HepG2 (cell line): Measurements from ENCODE around the gene CUL9. TPM values are rescaled to one million over a fixed set of nuclear protein-coding genes. Genes with fewer than 3 reads are reported as not detected.

Experiments
- BORCS8-MEF2B ChIP-seq: sonication (generic); formaldehyde crosslinking; IDR thresholded peaks from 2 replicates; pipeline ENCODE4 v1.8.0; 2022; ENCODE audit warnings: mild to moderate bottlenecking, missing genetic modification reagents
- ELF4 ChIP-seq: sonication (generic); formaldehyde crosslinking; IDR thresholded peaks from 2 replicates; pipeline ENCODE4 v1.5.0; 2020; ENCODE audit warnings: missing genetic modification reagents, mild to moderate bottlenecking, moderate library complexity, borderline replicate concordance
- GPN1 ChIP-seq: sonication (generic); formaldehyde crosslinking; IDR thresholded peaks from 2 replicates; pipeline ENCODE4 v1.5.1; 2020; ENCODE audit warnings: missing genetic modification reagents, borderline replicate concordance
- POLR2AphosphoS5 ChIP-seq: IDR thresholded peaks from 2 replicates; pipeline ENCODE4 v1.6.1; 2012; ENCODE audit warnings: low read depth, low read length
- ZBTB38 ChIP-seq: sonication (generic); formaldehyde crosslinking; IDR thresholded peaks from 2 replicates; pipeline ENCODE4 v1.5.1; 2020; ENCODE audit warnings: mild to moderate bottlenecking, missing genetic modification reagents
- ZFY ChIP-seq: sonication (generic); formaldehyde crosslinking; IDR thresholded peaks from 2 replicates; pipeline ENCODE4 v1.4.0; 2020; ENCODE audit warnings: missing genetic modification reagents
- ZNF124 ChIP-seq: sonication (generic); formaldehyde crosslinking; IDR thresholded peaks from 2 replicates; pipeline ENCODE4 v1.4.0; 2020; ENCODE audit warnings: missing genetic modification reagents
- ZNF607 ChIP-seq: sonication (generic); formaldehyde crosslinking; IDR thresholded peaks from 2 replicates; pipeline ENCODE4 v1.5.1; 2020; ENCODE audit warnings: missing genetic modification reagents, mild to moderate bottlenecking, borderline replicate concordance
- polyA plus RNA-seq, 8 experiments: library from polyadenylated mRNA; depleted of rRNA in 3 of 8; stranded (reverse) in 7 of 8; unstranded in 1 of 8; fragments of >200 nt; fragmentation: Illumina TruSeq in 4 of 8; extraction: Trizol in 4 of 8; gene quantifications; 2 replicates each; pipeline versions ENCODE4 v1.2.1 to v1.2.3, GENCODE V29; 2011 to 2016; ENCODE audit warnings: low read depth in 4 of 8, missing spikeins in 1 of 8, mixed read lengths in 1 of 8; ENCODE audit not compliant: insufficient read depth in 1 of 8
- total RNA-seq, 5 experiments: library from RNA; depleted of rRNA; stranded (reverse); fragments of >200 nt; fragmentation: Illumina TruSeq; extraction: Trizol; gene quantifications; 2 replicates each; pipeline ENCODE4 v1.2.3, GENCODE V29; 2016; ENCODE audit warnings: low read depth in 1 of 5
- TF ChIP-seq, protein P1 (sequence below): sonication (generic); formaldehyde crosslinking; IDR thresholded peaks from 2 replicates; pipeline ENCODE4 v1.4.0; 2020; ENCODE audit warnings: mild to moderate bottlenecking, missing genetic modification reagents, borderline replicate concordance
- TF ChIP-seq, protein P2 (sequence below): sonication (generic); formaldehyde crosslinking; IDR thresholded peaks from 2 replicates; pipeline ENCODE4 v1.4.0; 2020; ENCODE audit warnings: missing genetic modification reagents
- TF ChIP-seq, protein P3 (sequence below): sonication (generic); formaldehyde crosslinking; IDR thresholded peaks from 2 replicates; pipeline ENCODE4 v1.4.0; 2020; ENCODE audit warnings: missing genetic modification reagents, mild to moderate bottlenecking, borderline replicate concordance
- TF ChIP-seq, protein P4 (sequence below): sonication (generic); formaldehyde crosslinking; IDR thresholded peaks from 2 replicates; pipeline ENCODE4 v1.4.0; 2020; ENCODE audit warnings: missing genetic modification reagents

CUL9 gene
- total and polyA plus RNA-seq, 2 of the 13 experiments (the other 11 are each of a cell fraction or from before 2014, with no cell fraction given), result 11.4 to 13.7 TPM

DNA sequence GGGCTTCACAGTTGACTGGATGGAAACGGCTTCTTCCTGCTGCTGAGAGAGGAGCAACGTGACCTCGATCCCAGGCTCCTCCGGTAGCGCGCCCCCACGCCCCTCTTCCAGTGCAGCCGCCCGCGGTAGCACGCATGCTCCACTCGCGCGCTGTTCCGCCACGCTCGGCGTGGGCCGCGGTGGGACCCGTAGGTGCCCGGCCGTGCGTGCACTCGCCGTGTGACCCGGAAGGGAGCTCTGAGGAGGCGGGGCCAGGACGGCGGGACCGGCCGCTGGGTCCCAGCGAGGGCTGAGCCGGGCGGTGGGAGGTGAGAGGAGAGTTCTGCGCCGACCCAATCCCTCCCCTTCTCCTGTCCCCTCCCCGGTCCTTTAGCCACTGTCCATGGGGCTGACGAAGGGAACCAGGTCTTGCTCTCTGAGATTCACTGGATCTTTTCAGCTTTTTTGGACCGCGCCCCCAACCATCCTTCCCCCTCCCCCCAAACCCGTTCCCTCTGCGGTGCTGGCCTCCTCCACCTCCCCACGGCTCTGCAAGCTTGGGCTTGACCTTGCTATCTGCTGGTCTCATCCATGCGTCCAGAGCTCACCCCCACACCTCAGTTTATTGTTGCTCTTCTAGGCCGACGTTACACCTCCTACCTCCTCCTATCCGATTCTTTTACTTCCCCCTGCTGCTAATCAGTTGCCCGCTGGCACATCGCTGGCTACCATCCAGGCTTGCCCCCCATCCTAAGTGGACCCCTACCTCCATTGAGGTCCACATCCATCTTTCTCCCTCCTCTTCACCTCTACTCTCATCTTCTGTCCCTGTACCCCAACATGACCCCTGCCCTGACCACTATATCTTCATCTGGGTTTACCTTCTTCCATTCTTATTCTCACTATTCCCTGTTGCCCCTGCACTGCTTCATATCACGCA is at the start of gene CUL9 (continued):
- TF ChIP-seq, protein P1, sequence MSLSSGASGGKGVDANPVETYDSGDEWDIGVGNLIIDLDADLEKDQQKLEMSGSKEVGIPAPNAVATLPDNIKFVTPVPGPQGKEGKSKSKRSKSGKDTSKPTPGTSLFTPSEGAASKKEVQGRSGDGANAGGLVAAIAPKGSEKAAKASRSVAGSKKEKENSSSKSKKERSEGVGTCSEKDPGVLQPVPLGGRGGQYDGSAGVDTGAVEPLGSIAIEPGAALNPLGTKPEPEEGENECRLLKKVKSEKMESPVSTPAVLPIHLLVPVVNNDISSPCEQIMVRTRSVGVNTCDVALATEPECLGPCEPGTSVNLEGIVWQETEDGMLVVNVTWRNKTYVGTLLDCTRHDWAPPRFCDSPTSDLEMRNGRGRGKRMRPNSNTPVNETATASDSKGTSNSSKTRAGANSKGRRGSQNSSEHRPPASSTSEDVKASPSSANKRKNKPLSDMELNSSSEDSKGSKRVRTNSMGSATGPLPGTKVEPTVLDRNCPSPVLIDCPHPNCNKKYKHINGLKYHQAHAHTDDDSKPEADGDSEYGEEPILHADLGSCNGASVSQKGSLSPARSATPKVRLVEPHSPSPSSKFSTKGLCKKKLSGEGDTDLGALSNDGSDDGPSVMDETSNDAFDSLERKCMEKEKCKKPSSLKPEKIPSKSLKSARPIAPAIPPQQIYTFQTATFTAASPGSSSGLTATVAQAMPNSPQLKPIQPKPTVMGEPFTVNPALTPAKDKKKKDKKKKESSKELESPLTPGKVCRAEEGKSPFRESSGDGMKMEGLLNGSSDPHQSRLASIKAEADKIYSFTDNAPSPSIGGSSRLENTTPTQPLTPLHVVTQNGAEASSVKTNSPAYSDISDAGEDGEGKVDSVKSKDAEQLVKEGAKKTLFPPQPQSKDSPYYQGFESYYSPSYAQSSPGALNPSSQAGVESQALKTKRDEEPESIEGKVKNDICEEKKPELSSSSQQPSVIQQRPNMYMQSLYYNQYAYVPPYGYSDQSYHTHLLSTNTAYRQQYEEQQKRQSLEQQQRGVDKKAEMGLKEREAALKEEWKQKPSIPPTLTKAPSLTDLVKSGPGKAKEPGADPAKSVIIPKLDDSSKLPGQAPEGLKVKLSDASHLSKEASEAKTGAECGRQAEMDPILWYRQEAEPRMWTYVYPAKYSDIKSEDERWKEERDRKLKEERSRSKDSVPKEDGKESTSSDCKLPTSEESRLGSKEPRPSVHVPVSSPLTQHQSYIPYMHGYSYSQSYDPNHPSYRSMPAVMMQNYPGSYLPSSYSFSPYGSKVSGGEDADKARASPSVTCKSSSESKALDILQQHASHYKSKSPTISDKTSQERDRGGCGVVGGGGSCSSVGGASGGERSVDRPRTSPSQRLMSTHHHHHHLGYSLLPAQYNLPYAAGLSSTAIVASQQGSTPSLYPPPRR (CRISPR knock-in tag), result peak; percentile 75
- peak; percentile 44; the same call in 1 of the 2 replicates for TF ChIP-seq ELF4 (CRISPR knock-in tag)
- TF ChIP-seq, protein P2, sequence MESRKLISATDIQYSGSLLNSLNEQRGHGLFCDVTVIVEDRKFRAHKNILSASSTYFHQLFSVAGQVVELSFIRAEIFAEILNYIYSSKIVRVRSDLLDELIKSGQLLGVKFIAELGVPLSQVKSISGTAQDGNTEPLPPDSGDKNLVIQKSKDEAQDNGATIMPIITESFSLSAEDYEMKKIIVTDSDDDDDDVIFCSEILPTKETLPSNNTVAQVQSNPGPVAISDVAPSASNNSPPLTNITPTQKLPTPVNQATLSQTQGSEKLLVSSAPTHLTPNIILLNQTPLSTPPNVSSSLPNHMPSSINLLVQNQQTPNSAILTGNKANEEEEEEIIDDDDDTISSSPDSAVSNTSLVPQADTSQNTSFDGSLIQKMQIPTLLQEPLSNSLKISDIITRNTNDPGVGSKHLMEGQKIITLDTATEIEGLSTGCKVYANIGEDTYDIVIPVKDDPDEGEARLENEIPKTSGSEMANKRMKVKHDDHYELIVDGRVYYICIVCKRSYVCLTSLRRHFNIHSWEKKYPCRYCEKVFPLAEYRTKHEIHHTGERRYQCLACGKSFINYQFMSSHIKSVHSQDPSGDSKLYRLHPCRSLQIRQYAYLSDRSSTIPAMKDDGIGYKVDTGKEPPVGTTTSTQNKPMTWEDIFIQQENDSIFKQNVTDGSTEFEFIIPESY (CRISPR knock-in tag), result peak; percentile 62
- TF ChIP-seq ZBTB38, result peak; percentile 94
- TF ChIP-seq ZFY (CRISPR knock-in tag), result peak; percentile 84
- TF ChIP-seq ZNF124 (CRISPR knock-in tag), result peak; percentile 92
- TF ChIP-seq, protein P3, sequence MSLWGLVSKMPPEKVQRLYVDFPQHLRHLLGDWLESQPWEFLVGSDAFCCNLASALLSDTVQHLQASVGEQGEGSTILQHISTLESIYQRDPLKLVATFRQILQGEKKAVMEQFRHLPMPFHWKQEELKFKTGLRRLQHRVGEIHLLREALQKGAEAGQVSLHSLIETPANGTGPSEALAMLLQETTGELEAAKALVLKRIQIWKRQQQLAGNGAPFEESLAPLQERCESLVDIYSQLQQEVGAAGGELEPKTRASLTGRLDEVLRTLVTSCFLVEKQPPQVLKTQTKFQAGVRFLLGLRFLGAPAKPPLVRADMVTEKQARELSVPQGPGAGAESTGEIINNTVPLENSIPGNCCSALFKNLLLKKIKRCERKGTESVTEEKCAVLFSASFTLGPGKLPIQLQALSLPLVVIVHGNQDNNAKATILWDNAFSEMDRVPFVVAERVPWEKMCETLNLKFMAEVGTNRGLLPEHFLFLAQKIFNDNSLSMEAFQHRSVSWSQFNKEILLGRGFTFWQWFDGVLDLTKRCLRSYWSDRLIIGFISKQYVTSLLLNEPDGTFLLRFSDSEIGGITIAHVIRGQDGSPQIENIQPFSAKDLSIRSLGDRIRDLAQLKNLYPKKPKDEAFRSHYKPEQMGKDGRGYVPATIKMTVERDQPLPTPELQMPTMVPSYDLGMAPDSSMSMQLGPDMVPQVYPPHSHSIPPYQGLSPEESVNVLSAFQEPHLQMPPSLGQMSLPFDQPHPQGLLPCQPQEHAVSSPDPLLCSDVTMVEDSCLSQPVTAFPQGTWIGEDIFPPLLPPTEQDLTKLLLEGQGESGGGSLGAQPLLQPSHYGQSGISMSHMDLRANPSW (CRISPR knock-in tag), result no peak; the same call in 1 of the 2 replicates
- TF ChIP-seq POLR2AphosphoS5, result peak; percentile 75
- TF ChIP-seq BORCS8-MEF2B (CRISPR knock-in tag), result peak; percentile 91; the same call in 1 of the 2 replicates
- TF ChIP-seq ZNF607 (CRISPR knock-in tag), result peak; percentile 82
- TF ChIP-seq, protein P4, sequence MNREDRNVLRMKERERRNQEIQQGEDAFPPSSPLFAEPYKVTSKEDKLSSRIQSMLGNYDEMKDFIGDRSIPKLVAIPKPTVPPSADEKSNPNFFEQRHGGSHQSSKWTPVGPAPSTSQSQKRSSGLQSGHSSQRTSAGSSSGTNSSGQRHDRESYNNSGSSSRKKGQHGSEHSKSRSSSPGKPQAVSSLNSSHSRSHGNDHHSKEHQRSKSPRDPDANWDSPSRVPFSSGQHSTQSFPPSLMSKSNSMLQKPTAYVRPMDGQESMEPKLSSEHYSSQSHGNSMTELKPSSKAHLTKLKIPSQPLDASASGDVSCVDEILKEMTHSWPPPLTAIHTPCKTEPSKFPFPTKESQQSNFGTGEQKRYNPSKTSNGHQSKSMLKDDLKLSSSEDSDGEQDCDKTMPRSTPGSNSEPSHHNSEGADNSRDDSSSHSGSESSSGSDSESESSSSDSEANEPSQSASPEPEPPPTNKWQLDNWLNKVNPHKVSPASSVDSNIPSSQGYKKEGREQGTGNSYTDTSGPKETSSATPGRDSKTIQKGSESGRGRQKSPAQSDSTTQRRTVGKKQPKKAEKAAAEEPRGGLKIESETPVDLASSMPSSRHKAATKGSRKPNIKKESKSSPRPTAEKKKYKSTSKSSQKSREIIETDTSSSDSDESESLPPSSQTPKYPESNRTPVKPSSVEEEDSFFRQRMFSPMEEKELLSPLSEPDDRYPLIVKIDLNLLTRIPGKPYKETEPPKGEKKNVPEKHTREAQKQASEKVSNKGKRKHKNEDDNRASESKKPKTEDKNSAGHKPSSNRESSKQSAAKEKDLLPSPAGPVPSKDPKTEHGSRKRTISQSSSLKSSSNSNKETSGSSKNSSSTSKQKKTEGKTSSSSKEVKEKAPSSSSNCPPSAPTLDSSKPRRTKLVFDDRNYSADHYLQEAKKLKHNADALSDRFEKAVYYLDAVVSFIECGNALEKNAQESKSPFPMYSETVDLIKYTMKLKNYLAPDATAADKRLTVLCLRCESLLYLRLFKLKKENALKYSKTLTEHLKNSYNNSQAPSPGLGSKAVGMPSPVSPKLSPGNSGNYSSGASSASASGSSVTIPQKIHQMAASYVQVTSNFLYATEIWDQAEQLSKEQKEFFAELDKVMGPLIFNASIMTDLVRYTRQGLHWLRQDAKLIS, result 0 out of 2 replicates have a peak, but pooled peaks have one; percentile 30
- no peak; the same call in 1 of the 2 replicates for TF ChIP-seq GPN1 (CRISPR knock-in tag)
